BE2C (cell line): ENCODE data around the gene CAMK1D.
A peak's percentile ranks its signal among the peaks of the same experiment; 100 is the strongest.

Experiments used
- DNase-seq: peaks from one replicate; pipeline ENCODE4 v3.0.0-alpha.2; 2020
- H3K27me3 ChIP-seq: fragments of 250-450 bp; sonication (Bioruptor Pico); 2 replicates; pipeline ENCODE4 v1.5.1; 2020; ENCODE audit warnings: mild to moderate bottlenecking
- H3K36me3 ChIP-seq: fragments of 250-450 bp; sonication (Bioruptor Pico); 2 replicates; pipeline ENCODE4 v1.5.1; 2020; ENCODE audit warnings: mild to moderate bottlenecking
- H3K4me1 ChIP-seq: fragments of 250-450 bp; sonication (Bioruptor Pico); 2 replicates; pipeline ENCODE4 v1.5.1; 2020
- H3K4me3 ChIP-seq: 2 replicates; pipeline ENCODE4 v1.5.1; 2011; ENCODE audit warnings: low read depth, low read length
- H3K9me3 ChIP-seq: fragments of 250-450 bp; sonication (Bioruptor Pico); 2 replicates; pipeline ENCODE4 v1.5.1; 2020
- CTCF ChIP-seq: IDR thresholded peaks from 2 replicates; pipeline ENCODE4 v1.5.1; 2012; ENCODE audit warnings: mild to moderate bottlenecking, low read depth, low read length

The CAMK1D gene

GRCh38 chr10:12691596-12691995 lies 342.2 kb downstream of the CAMK1D start:
- DNase-seq, result no peak
- no peaks in the 10 kb centered on the region for H3K27me3 ChIP-seq
- H3K9me3 ChIP-seq, result no peaks in the 10 kb centered on the region
- H3K36me3 ChIP-seq, result no peaks in the 10 kb centered on the region
- H3K4me1 ChIP-seq, result no peaks in the 10 kb centered on the region
- no peak for TF ChIP-seq CTCF
- H3K4me3 ChIP-seq, result no peak overlapping the region

GRCh38 chr10:12697764-12698163 lies 348.4 kb downstream of the CAMK1D start:
- DNase-seq, result no peak
- Histone ChIP-seq H3K27me3 (no peaks in the 10 kb centered on the region), H3K4me3 (no peak overlapping the region), H3K4me1 (no peaks in the 10 kb centered on the region), H3K9me3 (no peaks in the 10 kb centered on the region), H3K36me3 (no peaks in the 10 kb centered on the region)
- TF ChIP-seq CTCF, result no peak

- H3K9me3 ChIP-seq, result no peaks in the 10 kb centered on the region
- TF ChIP-seq CTCF, result no peak
- H3K4me3 ChIP-seq, result no peak overlapping the region
- DNase-seq, result no peak
- H3K27me3 ChIP-seq, result no peaks in the 10 kb centered on the region
- no peaks in the 10 kb centered on the region for H3K4me1 ChIP-seq
- H3K36me3 ChIP-seq, result no peaks in the 10 kb centered on the region
Measured at GRCh38 chr10:12699258-12699700, 349.9 kb downstream of the CAMK1D start.

- TF ChIP-seq CTCF, result no peak
- Histone ChIP-seq H3K4me1 (no peaks in the 10 kb centered on the region), H3K9me3 (no peaks in the 10 kb centered on the region), H3K4me3 (no peak overlapping the region), H3K27me3 (no peaks in the 10 kb centered on the region), H3K36me3 (no peaks in the 10 kb centered on the region)
- DNase-seq, result no peak
Measured at GRCh38 chr10:12699781-12700556, 350.6 kb downstream of the CAMK1D start.

GRCh38 chr10:12700557-12700874 lies 351.2 kb downstream of the CAMK1D start:
- Histone ChIP-seq H3K4me3 (no peak overlapping the region), H3K9me3 (no peaks in the 10 kb centered on the region), H3K4me1 (no peaks in the 10 kb centered on the region), H3K27me3 (no peaks in the 10 kb centered on the region), H3K36me3 (no peaks in the 10 kb centered on the region)
- no peak for DNase-seq
- TF ChIP-seq CTCF, result no peak

GRCh38 chr10:12701696-12702095 lies 352.3 kb downstream of the CAMK1D start:
- H3K4me1 ChIP-seq, result no peaks in the 10 kb centered on the region
- H3K36me3 ChIP-seq, result no peaks in the 10 kb centered on the region
- no peak overlapping the region for H3K4me3 ChIP-seq
- DNase-seq, result peak; percentile 13
- no peaks in the 10 kb centered on the region for H3K9me3 ChIP-seq
- H3K27me3 ChIP-seq, result no peaks in the 10 kb centered on the region
- TF ChIP-seq CTCF, result no peak
